Activated T-cell treated with anti-CD3 and anti-CD28 coated beads, Interleukin-2, amount 50 U/mL, for 24 hours (primary cell): ENCODE results near the gene RBM39.

Experiments
- DNase-seq: peaks from one replicate; pipeline ENCODE4 v3.0.0-alpha.2; 2020
- H3K27ac Mint-ChIP-seq: 2 replicates; pipeline ENCODE4 v1.8.0; 2020; ENCODE audit warnings: mild to moderate bottlenecking, mixed read lengths
- H3K27me3 Mint-ChIP-seq: 2 replicates; pipeline ENCODE4 v1.8.0; 2020; ENCODE audit warnings: mixed read lengths
- H3K36me3 Mint-ChIP-seq: 2 replicates; pipeline ENCODE4 v1.8.0; 2020; ENCODE audit warnings: low read depth, mixed read lengths
- H3K4me1 Mint-ChIP-seq: 2 replicates; pipeline ENCODE4 v1.8.0; 2020; ENCODE audit warnings: low read depth, mixed read lengths
- H3K4me3 Mint-ChIP-seq: 2 replicates; pipeline ENCODE4 v1.8.0; 2020; ENCODE audit warnings: mild to moderate bottlenecking, moderate library complexity, mixed read lengths
- H3K9me3 Mint-ChIP-seq: 2 replicates; pipeline ENCODE4 v1.8.0; 2020; ENCODE audit warnings: mixed read lengths

The RBM39 gene

GRCh38 chr20:35737865-35738333 is 4.2 kb downstream of the RBM39 start:
- Mint-ChIP-seq H3K27me3 (no peaks in the 10 kb centered on the region), H3K4me3 (peak overlapping the region; percentile 69), H3K36me3 (peaks cover 97% of the 10 kb centered on the region), H3K27ac (peak overlapping the region; percentile 90), H3K4me1 (peaks cover 59% of the 10 kb centered on the region), H3K9me3 (no peaks in the 10 kb centered on the region)
- no peak for DNase-seq

GRCh38 chr20:35735826-35736470 is 6.1 kb downstream of the RBM39 start:
- no peak for DNase-seq
- H3K9me3 Mint-ChIP-seq, result no peaks in the 10 kb centered on the region
- peak overlapping the region; percentile 69 for H3K4me3 Mint-ChIP-seq
- H3K36me3 Mint-ChIP-seq, result peaks cover 98% of the 10 kb centered on the region
- peaks cover 74% of the 10 kb centered on the region for H3K4me1 Mint-ChIP-seq
- no peaks in the 10 kb centered on the region for H3K27me3 Mint-ChIP-seq
- peak overlapping the region; percentile 90 for H3K27ac Mint-ChIP-seq

- Mint-ChIP-seq H3K27me3 (no peaks in the 10 kb centered on the region), H3K4me3 (peak overlapping the region; percentile 69), H3K27ac (peak overlapping the region; percentile 77), H3K36me3 (peaks cover 98% of the 10 kb centered on the region), H3K4me1 (peaks cover 78% of the 10 kb centered on the region), H3K9me3 (no peaks in the 10 kb centered on the region)
- DNase-seq, result no peak
These were observed 7.0 kb downstream of the RBM39 start for GRCh38 chr20:35734777-35735649.

DNA sequence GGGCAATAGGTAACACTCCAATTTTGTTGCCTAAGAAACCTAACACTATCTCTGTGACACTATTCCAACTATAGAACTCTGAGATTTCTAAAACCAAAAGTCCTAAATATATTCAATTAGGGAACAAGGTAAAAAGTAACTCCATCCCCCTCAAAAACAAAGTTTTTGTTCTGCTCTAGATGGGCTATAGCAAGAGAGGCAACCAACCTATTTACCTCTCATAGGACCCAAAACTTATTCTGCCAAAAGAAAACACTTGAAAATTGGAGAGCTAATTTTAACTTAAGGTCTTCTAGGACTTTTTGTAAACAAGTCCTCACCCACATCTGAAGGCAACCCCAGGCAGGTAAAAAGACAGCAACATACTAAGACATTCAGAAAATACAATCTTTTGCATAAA is 7.7 kb downstream of the RBM39 start:
- Mint-ChIP-seq H3K36me3 (peaks cover 98% of the 10 kb centered on the region), H3K27me3 (no peaks in the 10 kb centered on the region), H3K4me1 (peaks cover 78% of the 10 kb centered on the region), H3K27ac (peak overlapping the region; percentile 77), H3K9me3 (no peaks in the 10 kb centered on the region), H3K4me3 (peak overlapping the region; percentile 31)
- no peak for DNase-seq

- H3K4me3 Mint-ChIP-seq, result peak overlapping the region; percentile 31
- H3K4me1 Mint-ChIP-seq, result peaks cover 65% of the 10 kb centered on the region
- H3K36me3 Mint-ChIP-seq, result peaks cover 98% of the 10 kb centered on the region
- H3K9me3 Mint-ChIP-seq, result no peaks in the 10 kb centered on the region
- H3K27ac Mint-ChIP-seq, result peak overlapping the region; percentile 82
- no peaks in the 10 kb centered on the region for H3K27me3 Mint-ChIP-seq
- no peak for DNase-seq
These were observed 9.4 kb downstream of the RBM39 start for GRCh38 chr20:35732644-35732982.

GRCh38 chr20:35731862-35732643 is 10.0 kb downstream of the RBM39 start:
- Mint-ChIP-seq H3K27me3 (no peaks in the 10 kb centered on the region), H3K9me3 (no peaks in the 10 kb centered on the region), H3K36me3 (peaks cover 98% of the 10 kb centered on the region), H3K27ac (peak overlapping the region; percentile 82), H3K4me1 (peaks cover 64% of the 10 kb centered on the region), H3K4me3 (peak overlapping the region; percentile 23)
- no peak for DNase-seq

DNA sequence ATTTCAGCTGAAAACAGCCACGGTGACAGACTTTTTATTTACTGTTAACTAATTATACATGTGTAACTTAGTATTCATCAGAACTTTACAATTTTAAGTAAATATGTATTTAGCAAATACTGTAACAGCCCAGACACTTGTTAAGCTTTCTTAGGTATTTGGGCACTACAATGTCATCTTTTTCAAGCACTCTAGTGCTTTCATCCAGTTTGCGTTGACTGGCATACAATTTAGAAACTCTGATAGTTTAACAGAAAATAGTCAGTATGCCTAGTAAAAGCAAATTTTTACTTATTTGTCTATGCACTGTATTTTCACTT is 10.6 kb downstream of the RBM39 start:
- Mint-ChIP-seq H3K27ac (peak overlapping the region; percentile 82), H3K4me3 (peak overlapping the region; percentile 23), H3K9me3 (no peaks in the 10 kb centered on the region), H3K4me1 (peaks cover 68% of the 10 kb centered on the region), H3K27me3 (no peaks in the 10 kb centered on the region), H3K36me3 (peaks cover 98% of the 10 kb centered on the region)
- DNase-seq, result no peak

DNA sequence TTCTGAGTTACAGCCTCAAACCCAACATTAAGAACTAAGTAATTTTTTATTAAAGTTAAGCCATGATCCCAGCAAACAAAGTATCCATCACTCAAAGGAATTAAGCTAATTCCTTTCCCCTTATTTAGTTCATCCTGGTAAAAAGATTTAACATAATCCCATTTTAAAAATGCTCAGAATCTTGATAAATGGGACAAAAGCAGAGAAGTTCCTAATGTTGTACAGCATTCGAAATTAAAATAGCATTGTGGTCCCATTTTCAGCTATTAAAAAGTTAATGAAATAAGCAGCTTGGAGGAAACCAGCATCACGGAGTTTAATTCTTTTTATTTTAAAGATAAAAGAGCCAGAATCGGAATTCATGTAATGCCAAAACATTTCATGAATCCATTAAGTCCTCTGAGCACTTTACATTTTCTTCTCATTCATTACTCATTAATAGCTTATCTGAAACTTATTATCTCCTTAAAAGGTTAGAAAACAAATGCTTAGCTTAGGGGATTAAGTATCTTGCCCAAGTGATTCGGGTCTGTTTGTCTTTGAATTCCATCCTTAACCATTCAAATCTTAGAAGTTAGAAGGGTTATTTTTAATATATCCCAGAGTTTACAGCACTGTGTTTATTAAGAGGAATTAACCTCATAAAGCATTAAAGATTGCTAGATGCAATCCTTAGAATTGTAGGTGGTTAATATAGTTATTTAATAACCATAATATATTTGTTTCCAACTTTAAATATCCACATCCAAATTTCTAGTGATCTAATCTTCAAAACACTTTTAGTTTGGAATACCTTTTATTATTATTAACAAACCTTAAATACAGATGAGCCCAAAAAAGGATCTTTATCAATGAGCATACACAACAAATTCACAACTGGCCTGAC is 11.2 kb downstream of the RBM39 start:
- Mint-ChIP-seq H3K27me3 (no peaks in the 10 kb centered on the region), H3K9me3 (no peaks in the 10 kb centered on the region), H3K4me3 (peak overlapping the region; percentile 23), H3K36me3 (peaks cover 98% of the 10 kb centered on the region), H3K27ac (peak overlapping the region; percentile 83), H3K4me1 (peaks cover 64% of the 10 kb centered on the region)
- DNase-seq, result no peak

DNA sequence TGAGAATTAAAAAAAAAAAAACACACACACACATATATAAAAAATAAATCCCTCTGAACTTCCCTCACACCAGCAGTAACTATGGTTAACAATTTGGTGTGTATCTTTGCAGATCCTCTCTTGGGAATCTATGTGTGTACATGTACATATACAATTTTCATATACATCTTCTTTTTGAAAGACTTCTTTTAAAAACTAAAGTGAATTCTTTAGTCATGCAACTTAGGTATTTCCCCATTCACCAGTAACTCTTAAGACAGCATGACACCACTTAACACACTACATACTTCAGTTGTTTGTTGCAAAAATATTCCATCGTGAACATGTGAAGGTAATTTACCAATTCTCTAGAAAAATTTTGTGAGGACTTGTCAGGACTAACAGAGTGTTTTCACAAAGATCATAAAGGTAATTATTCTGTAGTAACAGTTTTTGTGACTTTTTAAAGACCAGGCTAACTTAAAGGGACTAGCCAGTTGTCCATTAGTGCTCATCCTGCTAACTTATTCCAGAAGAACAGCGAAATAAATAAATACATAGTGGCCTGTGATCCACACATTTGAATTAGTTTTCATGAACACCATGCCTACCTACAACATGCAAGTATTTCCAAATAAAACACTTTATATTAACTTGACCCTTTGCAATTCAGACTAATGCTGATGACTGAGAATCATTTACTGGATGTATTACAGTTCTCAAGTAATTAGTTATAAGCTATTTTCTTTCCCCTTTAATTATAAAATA is 12.1 kb downstream of the RBM39 start:
- no peaks in the 10 kb centered on the region for H3K27me3 Mint-ChIP-seq
- H3K4me1 Mint-ChIP-seq, result peaks cover 64% of the 10 kb centered on the region
- peaks cover 98% of the 10 kb centered on the region for H3K36me3 Mint-ChIP-seq
- no peak for DNase-seq
- H3K27ac Mint-ChIP-seq, result peak overlapping the region; percentile 83
- no peaks in the 10 kb centered on the region for H3K9me3 Mint-ChIP-seq
- H3K4me3 Mint-ChIP-seq, result peak overlapping the region; percentile 15

GRCh38 chr20:35729283-35729807 is 12.7 kb downstream of the RBM39 start:
- H3K27me3 Mint-ChIP-seq, result no peaks in the 10 kb centered on the region
- H3K4me1 Mint-ChIP-seq, result peaks cover 63% of the 10 kb centered on the region
- H3K27ac Mint-ChIP-seq, result peak overlapping the region; percentile 36
- peaks cover 98% of the 10 kb centered on the region for H3K36me3 Mint-ChIP-seq
- no peak for DNase-seq
- no peak overlapping the region for H3K4me3 Mint-ChIP-seq
- no peaks in the 10 kb centered on the region for H3K9me3 Mint-ChIP-seq

GRCh38 chr20:35726842-35727711 is 15.0 kb downstream of the RBM39 start:
- Mint-ChIP-seq H3K4me3 (no peak overlapping the region), H3K27me3 (no peaks in the 10 kb centered on the region), H3K9me3 (no peaks in the 10 kb centered on the region), H3K4me1 (peaks cover 61% of the 10 kb centered on the region), H3K36me3 (peaks cover 98% of the 10 kb centered on the region), H3K27ac (peak overlapping the region; percentile 61)
- DNase-seq, result no peak

- H3K27ac Mint-ChIP-seq, result peak overlapping the region; percentile 88
- no peaks in the 10 kb centered on the region for H3K27me3 Mint-ChIP-seq
- H3K4me1 Mint-ChIP-seq, result peaks cover 60% of the 10 kb centered on the region
- H3K4me3 Mint-ChIP-seq, result no peak overlapping the region
- no peaks in the 10 kb centered on the region for H3K9me3 Mint-ChIP-seq
- DNase-seq, result no peak
- peaks cover 98% of the 10 kb centered on the region for H3K36me3 Mint-ChIP-seq
These were observed 17.5 kb downstream of the RBM39 start for GRCh38 chr20:35724321-35725230.
